Endothelial cell of umbilical vein (primary cell): ENCODE results near the gene TADA1. TPM values are rescaled to one million over a fixed set of nuclear protein-coding genes. Genes with fewer than 3 reads are reported as not detected.

Experiments used
- BruUV-seq: library from RNA; stranded (reverse); fragments of 400-500 nt; replicated peaks from 2 replicates; lab custom pipeline; 2021; lab: Mats Ljungman, UMichigan
- CTCF ChIA-PET: fragments of 300-600, 350-600 bp; sonication (Branson Sonifier 250); formaldehyde crosslinking; loops from one replicate; lab custom pipeline; 2021; ENCODE audit warnings: antibody characterized with exemption, inconsistent platforms; lab: Charles Lee
- POLR2A ChIA-PET: fragments of 300-600, 350-600 bp; sonication (Branson Sonifier 250); formaldehyde crosslinking; loops from one replicate; lab custom pipeline; 2021; ENCODE audit warnings: antibody characterized with exemption, inconsistent platforms; lab: Charles Lee
- DNase-seq: peaks from one replicate; pipeline ENCODE4 v3.0.0-alpha.2; 2011; ENCODE audit warnings: low read depth, low spot score
- FAIRE-seq: peaks from 2 replicates; lab custom pipeline; 2011; peaks lifted over from hg19 to GRCh38; lab: Jason Lieb, UNC
- H2AFZ ChIP-seq: 2 replicates; pipeline ENCODE4 v1.6.0; 2012; ENCODE audit warnings: low read depth, low read length, control low read depth, inconsistent platforms
- H3K27ac ChIP-seq: 2 replicates; pipeline ENCODE4 v1.5.1; 2011; ENCODE audit warnings: low read depth, mild to moderate bottlenecking, control low read depth, low read length, moderate library complexity; ENCODE audit not compliant: insufficient read depth
- H3K27me3 ChIP-seq, 2 experiments: 2 replicates each; pipeline versions ENCODE4 v1.6.0 to v1.6.1; 2011; ENCODE audit warnings: low read length in 2 of 2, mixed read lengths in 1 of 2; ENCODE audit not compliant: control insufficient read depth in 2 of 2, insufficient read depth in 2 of 2
- H3K36me3 ChIP-seq, 2 experiments: 2 replicates in 1 of 2; 3 replicates in 1 of 2; pipeline ENCODE4 v1.5.1; 2011; ENCODE audit warnings: low read length in 2 of 2, mild to moderate bottlenecking in 1 of 2, moderate library complexity in 1 of 2; ENCODE audit not compliant: control insufficient read depth in 2 of 2, insufficient read depth in 2 of 2; ENCODE audit errors: extremely low read depth in 1 of 2
- H3K4me1 ChIP-seq: 3 replicates; pipeline ENCODE4 v1.5.1; 2011; ENCODE audit warnings: mild to moderate bottlenecking, low read length; ENCODE audit not compliant: control insufficient read depth, insufficient read depth; ENCODE audit errors: extremely low read depth
- H3K4me2 ChIP-seq: 2 replicates; pipeline ENCODE4 v1.6.1; 2011; ENCODE audit warnings: low read length, control low read depth, mixed read lengths; ENCODE audit not compliant: insufficient read depth
- H3K4me3 ChIP-seq, 3 experiments: fragments of 200-600 bp in 1 of 3; sonication (generic), shearing (Covaris generic) in 1 of 3; replicated peaks in 1 of 3; 2 replicates each; pipeline ENCODE4 v1.5.1; 2011 to 2016; ENCODE audit warnings: control low read depth in 3 of 3, low read length in 3 of 3, mild to moderate bottlenecking in 2 of 3, inconsistent platforms in 1 of 3, low read depth in 1 of 3, moderate library complexity in 1 of 3; ENCODE audit not compliant: insufficient read depth in 1 of 3
- H3K79me2 ChIP-seq: 2 replicates; pipeline ENCODE4 v1.6.0; 2012; ENCODE audit warnings: low read length, inconsistent platforms; ENCODE audit not compliant: control insufficient read depth, insufficient read depth
- H3K9ac ChIP-seq: replicated peaks from 2 replicates; pipeline ENCODE3; 2011; ENCODE audit warnings: low read length, control low read depth; ENCODE audit not compliant: insufficient read depth; ENCODE audit errors: extremely low read depth
- H3K9me1 ChIP-seq: replicated peaks from 3 replicates; pipeline ENCODE4 v1.6.0; 2011; ENCODE audit warnings: mild to moderate bottlenecking, low read length; ENCODE audit not compliant: control insufficient read depth, insufficient read depth; ENCODE audit errors: extremely low read depth
- H3K9me3 ChIP-seq: replicated peaks from 2 replicates; pipeline ENCODE4 v1.5.1; 2012; ENCODE audit warnings: low read length, inconsistent platforms; ENCODE audit not compliant: control insufficient read depth, insufficient read depth
- H4K20me1 ChIP-seq: replicated peaks from 2 replicates; pipeline ENCODE3; 2011; ENCODE audit warnings: mild to moderate bottlenecking, low read length; ENCODE audit not compliant: control insufficient read depth, insufficient read depth; ENCODE audit errors: extremely low read depth
- CTCF ChIP-seq, 2 donors: IDR thresholded peaks; 1 replicate in 1 of 2; 2 replicates in 1 of 2; pipeline ENCODE4 v1.5.1; 2011; ENCODE audit warnings: low read length in 2 of 2, mild to moderate bottlenecking in 2 of 2, moderate library complexity in 2 of 2, control low read depth in 1 of 2, inconsistent platforms in 1 of 2, low read depth in 1 of 2; ENCODE audit not compliant: insufficient read depth in 1 of 2; ENCODE audit errors: extremely low read depth in 1 of 2
- EZH2 ChIP-seq: IDR thresholded peaks from 2 replicates; pipeline ENCODE4 v1.6.1; 2012; ENCODE audit warnings: borderline replicate concordance, low read depth, mild to moderate bottlenecking, moderate library complexity, low read length, inconsistent platforms; ENCODE audit not compliant: severe bottlenecking
- FOS ChIP-seq: IDR thresholded peaks from 2 replicates; pipeline ENCODE4 v1.6.1; 2011; ENCODE audit warnings: mild to moderate bottlenecking, low read length, moderate library complexity, borderline replicate concordance; ENCODE audit not compliant: insufficient read depth
- GATA2 ChIP-seq: IDR thresholded peaks from 2 replicates; pipeline ENCODE4 v1.7.0; 2011; ENCODE audit warnings: low read depth, mild to moderate bottlenecking, moderate library complexity, mixed read lengths, low read length; ENCODE audit not compliant: insufficient read length, insufficient read depth
- JUN ChIP-seq: IDR thresholded peaks from 2 replicates; pipeline ENCODE4 v1.6.1; 2011; ENCODE audit warnings: borderline replicate concordance, low read depth; ENCODE audit not compliant: insufficient read length, insufficient read depth
- MAX ChIP-seq: IDR thresholded peaks from 2 replicates; pipeline ENCODE4 v1.6.1; 2011; ENCODE audit not compliant: insufficient read depth, insufficient read length
- MYC ChIP-seq: IDR thresholded peaks from one replicate; pipeline ENCODE4 v1.6.1; 2011; ENCODE audit warnings: mild to moderate bottlenecking, low read depth, low read length
- POLR2A ChIP-seq: IDR thresholded peaks from 2 replicates; pipeline ENCODE4 v1.6.1; 2012; ENCODE audit warnings: low read depth, mild to moderate bottlenecking, control low read depth, low read length
- POLR2AphosphoS5 ChIP-seq: IDR thresholded peaks from 2 replicates; pipeline ENCODE4 v1.6.1; 2012; ENCODE audit warnings: low read depth, mild to moderate bottlenecking, control low read depth, low read length, moderate library complexity; ENCODE audit not compliant: insufficient read depth
- dilution Hi-C: fragments of 300-500 bp; cut with MboI; formaldehyde crosslinking; loops from one replicate; pipeline ENCODE4 v1.15.0; 2019; ENCODE audit warnings: low sequenced_read_pairs; ENCODE audit not compliant: extremely low pct_ligation_motif_present
- intact Hi-C: fragments of 100-400 bp; cut with micrococcal nuclease; formaldehyde crosslinking; loops from one replicate; pipeline ENCODE4 v1.10.0; 2022
- polyA plus RNA-seq, 4 experiments: library from polyadenylated mRNA; depleted of rRNA in 3 of 4; stranded (reverse) in 3 of 4; unstranded in 1 of 4; fragments of >200 nt; gene quantifications; 2 replicates each; pipeline versions ENCODE4 v1.2.1 to v1.2.3, GENCODE V29; 2011 to 2012; ENCODE audit warnings: missing spikeins in 1 of 4
- total RNA-seq: library from RNA; stranded (reverse); gene quantifications from 2 replicates; pipeline ENCODE4 v1.2.3, GENCODE V29; 2021

TADA1 gene
- total and polyA plus RNA-seq, 2 donors (not counting 3 experiments of a cell fraction or from before 2014, with no cell fraction given): 7.0 to 7.9 TPM

- H3K36me3 ChIP-seq: no peaks in the 10 kb centered on the region
- FAIRE-seq (no peak), DNase-seq (no peak)
- intact Hi-C loops (no loop called here), dilution Hi-C loops (no loop called here)
- no peaks in the 10 kb centered on the region for H3K4me1 ChIP-seq
- no peak overlapping the region for H3K4me2 ChIP-seq
- no peak for TF ChIP-seq FOS
- TF ChIP-seq CTCF (IDR thresholded peaks at IDR 0.05; ENCODE audit: extremely low read depth in 1 of 2, insufficient read depth in 1 of 2, low read depth in 1 of 2, low read length in 2 of 2): no peak
- no peak for TF ChIP-seq GATA2
- TF ChIP-seq POLR2AphosphoS5: no peak
- no peak for TF ChIP-seq JUN
- TF ChIP-seq POLR2A: no peak
- no peak for TF ChIP-seq EZH2
- no peak for TF ChIP-seq MAX
- TF ChIP-seq MYC: no peak
- no peak overlapping the region for H3K4me3 ChIP-seq
- H3K27me3 ChIP-seq: peaks cover 0 to 10% of the 10 kb centered on the region in 2 experiments
- H3K9me3 ChIP-seq: no peaks in the 10 kb centered on the region
- no peaks in the 10 kb centered on the region for H3K79me2 ChIP-seq
- no peak overlapping the region for H3K9ac ChIP-seq
- POLR2A ChIA-PET: no interaction called here
- no peak overlapping the region for H3K27ac ChIP-seq
- no peaks in the 10 kb centered on the region for H4K20me1 ChIP-seq
- BruUV-seq: no TSS peak
- CTCF ChIA-PET: interaction anchor here (0.9 to 13.5 kb wide), 7 partner anchors 18 to 655 kb away, joined by 3 to 509 read pairs (median 12); no protein-coding TSS in a partner anchor
- no peak overlapping the region for H2AFZ ChIP-seq
- no peaks in the 10 kb centered on the region for H3K9me1 ChIP-seq
Observed at GRCh38 chr1:166908942-166909341, 32.9 kb upstream of the TADA1 start.
